Measurements from ENCODE around the gene SIRT5.

The SIRT5 gene

DNA sequence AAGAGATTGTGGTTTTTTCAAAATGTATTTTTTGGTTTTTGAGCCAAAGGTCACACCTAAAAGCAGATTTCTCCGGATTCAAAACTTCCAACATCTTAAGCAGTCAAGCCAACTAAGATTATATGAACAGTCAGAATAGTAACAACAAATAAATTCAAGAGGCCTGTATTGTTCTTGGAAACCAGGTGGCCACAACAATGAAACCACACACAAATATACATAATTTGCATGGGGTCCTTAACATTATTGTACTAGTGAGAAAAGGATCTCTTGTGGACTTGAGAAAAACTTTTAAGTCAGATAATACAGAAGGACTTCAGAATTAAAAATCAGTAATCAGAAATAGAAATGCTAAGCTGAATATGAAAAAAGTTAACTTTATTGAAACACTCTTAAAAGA is 81.3 kb downstream of the SIRT5 start:
- Histone ChIP-seq H3K4me2 (ENCODE audit: low read length) (no peak overlapping the region), H3K36me3 (ENCODE audit: control insufficient read depth, insufficient read depth, low read length) (no peaks in the 10 kb centered on the region), H3K9ac (no peak overlapping the region), H3K4me1 (no peaks in the 10 kb centered on the region), H3K79me2 (peaks cover 9% of the 10 kb centered on the region), H3K9me3 (ENCODE audit: control insufficient read depth, low read length) (no peaks in the 10 kb centered on the region), H3K27me3 (ENCODE audit: control insufficient read depth, insufficient read depth, low read length) (no peaks in the 10 kb centered on the region), H2AFZ (no peak overlapping the region), H3K4me3 (ENCODE audit: low read depth, low read length) (no peak overlapping the region), H3K27ac (no peak overlapping the region)
- TF ChIP-seq, protein P1, sequence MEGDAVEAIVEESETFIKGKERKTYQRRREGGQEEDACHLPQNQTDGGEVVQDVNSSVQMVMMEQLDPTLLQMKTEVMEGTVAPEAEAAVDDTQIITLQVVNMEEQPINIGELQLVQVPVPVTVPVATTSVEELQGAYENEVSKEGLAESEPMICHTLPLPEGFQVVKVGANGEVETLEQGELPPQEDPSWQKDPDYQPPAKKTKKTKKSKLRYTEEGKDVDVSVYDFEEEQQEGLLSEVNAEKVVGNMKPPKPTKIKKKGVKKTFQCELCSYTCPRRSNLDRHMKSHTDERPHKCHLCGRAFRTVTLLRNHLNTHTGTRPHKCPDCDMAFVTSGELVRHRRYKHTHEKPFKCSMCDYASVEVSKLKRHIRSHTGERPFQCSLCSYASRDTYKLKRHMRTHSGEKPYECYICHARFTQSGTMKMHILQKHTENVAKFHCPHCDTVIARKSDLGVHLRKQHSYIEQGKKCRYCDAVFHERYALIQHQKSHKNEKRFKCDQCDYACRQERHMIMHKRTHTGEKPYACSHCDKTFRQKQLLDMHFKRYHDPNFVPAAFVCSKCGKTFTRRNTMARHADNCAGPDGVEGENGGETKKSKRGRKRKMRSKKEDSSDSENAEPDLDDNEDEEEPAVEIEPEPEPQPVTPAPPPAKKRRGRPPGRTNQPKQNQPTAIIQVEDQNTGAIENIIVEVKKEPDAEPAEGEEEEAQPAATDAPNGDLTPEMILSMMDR (IDR thresholded peaks at IDR 0.05), result no peak

DNA sequence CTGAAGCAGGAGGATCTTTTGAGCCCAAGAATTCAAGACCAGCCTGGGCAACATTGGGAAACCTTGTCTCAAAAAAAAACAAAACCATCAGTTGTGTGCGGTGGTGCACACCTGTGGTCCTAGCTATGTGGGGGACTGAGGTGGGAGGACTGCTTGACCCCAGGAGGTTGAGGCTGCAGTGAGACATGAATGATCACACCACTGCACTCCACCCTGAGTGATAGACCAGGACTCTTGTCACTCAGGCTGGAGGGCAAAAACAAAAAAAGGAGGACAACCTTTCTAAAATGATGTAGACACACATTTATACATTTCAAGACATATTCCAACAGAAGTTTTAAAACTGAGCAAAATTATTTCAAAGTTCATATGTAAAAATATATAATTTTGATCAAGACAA is 85.9 kb downstream of the SIRT5 start:
- no peaks in the 10 kb centered on the region for H3K27me3 ChIP-seq (ENCODE audit: control insufficient read depth, insufficient read depth, low read length)
- TF ChIP-seq, protein P1 (IDR thresholded peaks at IDR 0.05), result no peak
- H3K4me1 ChIP-seq, result no peaks in the 10 kb centered on the region
- H3K9me3 ChIP-seq (ENCODE audit: control insufficient read depth, low read length), result no peaks in the 10 kb centered on the region
- H3K9ac ChIP-seq, result no peak overlapping the region
- H3K4me2 ChIP-seq (ENCODE audit: low read length), result no peak overlapping the region
- H3K79me2 ChIP-seq, result peaks cover 9% of the 10 kb centered on the region
- H3K36me3 ChIP-seq (ENCODE audit: control insufficient read depth, insufficient read depth, low read length), result no peaks in the 10 kb centered on the region
- no peak overlapping the region for H3K4me3 ChIP-seq (ENCODE audit: low read depth, low read length)
- no peak overlapping the region for H3K27ac ChIP-seq
- no peak overlapping the region for H2AFZ ChIP-seq

DNA sequence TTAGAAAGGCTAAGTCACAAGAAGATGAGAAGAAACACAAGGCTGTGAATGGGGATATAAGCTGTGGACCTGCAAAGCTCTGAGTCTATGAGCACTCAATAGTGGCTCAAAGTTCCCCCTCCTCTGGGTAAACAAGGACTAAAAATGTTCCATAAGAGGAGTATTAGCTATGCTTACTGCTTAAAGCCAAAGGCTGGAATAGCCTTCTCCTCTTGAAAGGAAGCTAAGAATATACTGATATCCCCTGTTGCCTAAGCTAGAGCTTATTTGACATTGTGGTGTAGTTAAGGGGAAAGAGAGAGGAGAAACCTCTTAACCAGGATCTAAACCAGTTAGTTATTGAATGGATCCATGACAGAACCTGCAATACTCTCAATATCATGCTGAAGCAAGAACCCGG is 86.5 kb downstream of the SIRT5 start:
- Histone ChIP-seq H3K27ac (no peak overlapping the region), H3K79me2 (peaks cover 11% of the 10 kb centered on the region), H3K4me2 (ENCODE audit: low read length) (no peak overlapping the region), H3K9ac (no peak overlapping the region), H3K27me3 (ENCODE audit: control insufficient read depth, insufficient read depth, low read length) (no peaks in the 10 kb centered on the region), H3K9me3 (ENCODE audit: control insufficient read depth, low read length) (no peaks in the 10 kb centered on the region), H3K36me3 (ENCODE audit: control insufficient read depth, insufficient read depth, low read length) (no peaks in the 10 kb centered on the region), H3K4me3 (ENCODE audit: low read depth, low read length) (no peak overlapping the region), H3K4me1 (no peaks in the 10 kb centered on the region), H2AFZ (no peak overlapping the region)
- TF ChIP-seq, protein P1 (IDR thresholded peaks at IDR 0.05), result no peak

DNA sequence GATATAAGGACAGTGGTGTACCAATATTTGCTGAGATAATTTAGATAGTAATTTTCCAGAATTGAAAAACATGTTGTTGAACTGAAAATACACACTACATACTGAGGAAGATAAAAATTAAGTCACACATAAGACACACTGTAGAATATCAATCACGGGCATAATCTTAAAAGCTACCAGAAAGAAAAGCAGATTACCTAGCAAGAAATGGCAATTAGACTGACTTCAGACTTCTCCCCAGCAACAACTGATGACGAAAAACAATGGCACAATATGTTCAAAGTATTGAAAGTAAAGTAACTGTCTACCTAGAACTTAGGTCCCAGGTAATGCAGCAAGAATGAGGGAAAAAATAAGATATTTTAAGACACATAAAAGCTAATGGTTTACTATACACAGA is 87.2 kb downstream of the SIRT5 start:
- TF ChIP-seq, protein P1 (IDR thresholded peaks at IDR 0.05), result no peak
- H2AFZ ChIP-seq, result no peak overlapping the region
- H3K4me3 ChIP-seq (ENCODE audit: low read depth, low read length), result no peak overlapping the region
- no peaks in the 10 kb centered on the region for H3K36me3 ChIP-seq (ENCODE audit: control insufficient read depth, insufficient read depth, low read length)
- H3K4me1 ChIP-seq, result no peaks in the 10 kb centered on the region
- no peak overlapping the region for H3K4me2 ChIP-seq (ENCODE audit: low read length)
- H3K27ac ChIP-seq, result no peak overlapping the region
- no peaks in the 10 kb centered on the region for H3K27me3 ChIP-seq (ENCODE audit: control insufficient read depth, insufficient read depth, low read length)
- H3K79me2 ChIP-seq, result peaks cover 17% of the 10 kb centered on the region
- H3K9ac ChIP-seq, result no peak overlapping the region
- no peaks in the 10 kb centered on the region for H3K9me3 ChIP-seq (ENCODE audit: control insufficient read depth, low read length)

DNA sequence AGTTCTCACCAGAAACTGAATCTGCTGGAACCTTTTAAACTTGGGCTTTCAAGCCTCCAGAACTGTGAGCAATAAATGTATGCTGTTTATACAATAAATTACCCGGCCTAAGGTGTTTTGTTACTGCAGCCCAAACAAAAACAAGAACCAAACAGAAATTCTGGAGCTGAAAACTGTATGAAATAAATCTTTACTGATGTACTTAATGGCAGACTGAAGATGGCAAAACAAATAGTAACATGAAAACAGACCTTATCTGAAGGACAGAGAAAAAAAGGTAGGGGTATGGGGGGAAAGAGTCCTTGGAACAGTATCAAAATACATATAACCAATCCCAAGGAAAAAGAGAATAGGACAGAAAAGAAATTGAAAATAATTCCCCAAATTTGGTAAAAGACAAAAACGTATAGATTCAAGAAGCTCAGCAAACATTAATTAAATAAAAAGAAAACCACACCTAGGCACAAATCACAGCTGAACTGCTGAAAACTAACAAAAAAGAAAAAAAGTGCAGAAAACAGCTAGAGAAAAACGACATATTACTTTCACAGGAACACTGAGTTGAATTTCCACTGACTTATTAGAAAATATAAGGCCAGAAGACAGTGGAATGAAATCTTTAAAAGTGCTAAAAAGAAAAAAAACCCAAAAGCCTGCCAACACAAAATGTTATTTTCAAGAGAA is 88.4 kb downstream of the SIRT5 start:
- TF ChIP-seq, protein P1 (IDR thresholded peaks at IDR 0.05), result no peak
- H3K4me2 ChIP-seq (ENCODE audit: low read length), result no peak overlapping the region
- H3K36me3 ChIP-seq (ENCODE audit: control insufficient read depth, insufficient read depth, low read length), result no peaks in the 10 kb centered on the region
- H3K4me1 ChIP-seq, result no peaks in the 10 kb centered on the region
- H3K9me3 ChIP-seq (ENCODE audit: control insufficient read depth, low read length), result no peaks in the 10 kb centered on the region
- H3K27me3 ChIP-seq (ENCODE audit: control insufficient read depth, insufficient read depth, low read length), result no peaks in the 10 kb centered on the region
- no peak overlapping the region for H3K4me3 ChIP-seq (ENCODE audit: low read depth, low read length)
- H2AFZ ChIP-seq, result no peak overlapping the region
- no peak overlapping the region for H3K9ac ChIP-seq
- H3K27ac ChIP-seq, result no peak overlapping the region
- H3K79me2 ChIP-seq, result peaks cover 20% of the 10 kb centered on the region
